ENCODE data around the gene ADCY3.

GRCh38 chr2:24919037-24919505 is 966 bp downstream of the ADCY3 start:
- no peak for TF ChIP-seq POLR2A (IDR thresholded peaks at IDR 0.05)
- TF ChIP-seq CTCF (IDR thresholded peaks at IDR 0.05) = no peak
